Keratinocyte (primary cell): ENCODE results near the gene TNKS1BP1. TPM values are rescaled to one million over a fixed set of nuclear protein-coding genes. Genes with fewer than 3 reads are reported as not detected.

Experiments used
- DNase-seq: peaks from one replicate; pipeline ENCODE4 v3.0.0-alpha.2; 2011; ENCODE audit warnings: low read depth, missing footprints, low spot score
- FAIRE-seq: peaks from 2 replicates; lab custom pipeline; 2011; peaks lifted over from hg19 to GRCh38; lab: Jason Lieb, UNC
- H2AFZ ChIP-seq: 2 replicates; pipeline ENCODE4 v1.6.0; 2012; ENCODE audit warnings: low read length, control low read depth, inconsistent platforms; ENCODE audit not compliant: control insufficient read depth
- H3K27ac ChIP-seq: 2 replicates; pipeline ENCODE4 v1.5.1; 2011; ENCODE audit warnings: low read length; ENCODE audit not compliant: control insufficient read depth, insufficient read depth
- H3K27me3 ChIP-seq: 3 replicates; pipeline ENCODE4 v1.6.0; 2011; ENCODE audit warnings: low read length; ENCODE audit not compliant: control insufficient read depth, insufficient read depth; ENCODE audit errors: extremely low read depth
- H3K36me3 ChIP-seq, 2 experiments: 2 replicates in 1 of 2; 3 replicates in 1 of 2; pipeline ENCODE4 v1.5.1; 2011; ENCODE audit warnings: low read length in 2 of 2, mild to moderate bottlenecking in 1 of 2; ENCODE audit not compliant: control insufficient read depth in 2 of 2, insufficient read depth in 2 of 2; ENCODE audit errors: extremely low read depth in 1 of 2
- H3K4me1 ChIP-seq: 3 replicates; pipeline ENCODE4 v1.5.1; 2011; ENCODE audit warnings: low read length; ENCODE audit not compliant: control insufficient read depth, insufficient read depth; ENCODE audit errors: extremely low read depth
- H3K4me2 ChIP-seq: 3 replicates; pipeline ENCODE4 v1.6.0; 2011; ENCODE audit warnings: low read depth, low read length; ENCODE audit not compliant: control insufficient read depth, insufficient read depth; ENCODE audit errors: extremely low read depth
- H3K4me3 ChIP-seq, 3 experiments: fragments of 200-600 bp in 1 of 3; sonication (generic) in 1 of 3; 2 replicates in 2 of 3; 3 replicates in 1 of 3; pipeline ENCODE4 v1.5.1; 2011 to 2016; ENCODE audit warnings: low read length in 3 of 3, mild to moderate bottlenecking in 3 of 3, control low read depth in 2 of 3, inconsistent platforms in 1 of 3, low read depth in 1 of 3, mixed read lengths in 1 of 3, mixed run types in 1 of 3, moderate library complexity in 1 of 3; ENCODE audit not compliant: control insufficient read depth in 2 of 3, insufficient read depth in 2 of 3; ENCODE audit errors: extremely low read depth in 1 of 3
- H3K79me2 ChIP-seq: 2 replicates; pipeline ENCODE4 v1.6.0; 2012; ENCODE audit warnings: low read length; ENCODE audit not compliant: control insufficient read depth, insufficient read depth
- H3K9ac ChIP-seq: 3 replicates; pipeline ENCODE4 v1.6.0; 2011; ENCODE audit warnings: low read length; ENCODE audit not compliant: control insufficient read depth, insufficient read depth; ENCODE audit errors: extremely low read depth
- H3K9me1 ChIP-seq: 3 replicates; pipeline ENCODE4 v1.6.0; 2011; ENCODE audit warnings: low read length; ENCODE audit not compliant: control insufficient read depth, insufficient read depth; ENCODE audit errors: extremely low read depth
- H3K9me3 ChIP-seq: 2 replicates; pipeline ENCODE4 v1.5.1; 2012; ENCODE audit warnings: low read depth, low read length; ENCODE audit not compliant: control insufficient read depth
- H4K20me1 ChIP-seq: 3 replicates; pipeline ENCODE4 v1.6.0; 2011; ENCODE audit warnings: low read length; ENCODE audit not compliant: control insufficient read depth, insufficient read depth; ENCODE audit errors: extremely low read depth
- EZH2 ChIP-seq: IDR thresholded peaks from one replicate; pipeline ENCODE4 v1.6.1; 2012; ENCODE audit warnings: inconsistent platforms, mild to moderate bottlenecking, low read length, moderate library complexity
- dilution Hi-C: fragments of 300-500 bp; cut with MboI; formaldehyde crosslinking; loops from one replicate; pipeline ENCODE4 v1.7.0; 2020; ENCODE audit warnings: low sequenced_read_pairs; ENCODE audit not compliant: extremely low pct_ligation_motif_present
- polyA plus RNA-seq, 5 experiments: library from polyadenylated mRNA; depleted of rRNA in 3 of 5; stranded (reverse) in 3 of 5; stranded (forward) in 1 of 5; unstranded in 1 of 5; fragments of >200 nt; gene quantifications; 1 replicate in 1 of 5; 2 replicates in 3 of 5; 3 replicates in 1 of 5; pipeline versions ENCODE4 v1.2.1 to v1.2.3, GENCODE V29; 2011 to 2012; ENCODE audit warnings: missing spikeins in 2 of 5, low read depth in 1 of 5, low replicate concordance in 1 of 5
- TF ChIP-seq, protein P1 (sequence below), 3 experiments: IDR thresholded peaks in 1 of 3; conservative IDR thresholded peaks in 1 of 3; optimal IDR thresholded peaks in 1 of 3; 2 replicates in 2 of 3; 3 replicates in 1 of 3; pipeline versions ENCODE3 to v1.5.1; 2011; ENCODE audit warnings: low read length in 3 of 3, mild to moderate bottlenecking in 3 of 3, moderate library complexity in 2 of 3, control low read depth in 1 of 3, inconsistent platforms in 1 of 3; ENCODE audit not compliant: insufficient read depth in 2 of 3; ENCODE audit errors: extremely low read depth in 1 of 3

Gene TNKS1BP1
- polyA plus RNA-seq, 1 donor (not counting 4 experiments of a cell fraction or from before 2014, with no cell fraction given): 88.3 TPM

- H3K9ac ChIP-seq: no peak overlapping the region
- dilution Hi-C loops: loop anchor here (25.0 kb wide), 1 partner anchor 439 kb away; no protein-coding TSS in a partner anchor
- no peak overlapping the region for H3K4me2 ChIP-seq
- no peak for TF ChIP-seq EZH2
- TF ChIP-seq, protein P1, sequence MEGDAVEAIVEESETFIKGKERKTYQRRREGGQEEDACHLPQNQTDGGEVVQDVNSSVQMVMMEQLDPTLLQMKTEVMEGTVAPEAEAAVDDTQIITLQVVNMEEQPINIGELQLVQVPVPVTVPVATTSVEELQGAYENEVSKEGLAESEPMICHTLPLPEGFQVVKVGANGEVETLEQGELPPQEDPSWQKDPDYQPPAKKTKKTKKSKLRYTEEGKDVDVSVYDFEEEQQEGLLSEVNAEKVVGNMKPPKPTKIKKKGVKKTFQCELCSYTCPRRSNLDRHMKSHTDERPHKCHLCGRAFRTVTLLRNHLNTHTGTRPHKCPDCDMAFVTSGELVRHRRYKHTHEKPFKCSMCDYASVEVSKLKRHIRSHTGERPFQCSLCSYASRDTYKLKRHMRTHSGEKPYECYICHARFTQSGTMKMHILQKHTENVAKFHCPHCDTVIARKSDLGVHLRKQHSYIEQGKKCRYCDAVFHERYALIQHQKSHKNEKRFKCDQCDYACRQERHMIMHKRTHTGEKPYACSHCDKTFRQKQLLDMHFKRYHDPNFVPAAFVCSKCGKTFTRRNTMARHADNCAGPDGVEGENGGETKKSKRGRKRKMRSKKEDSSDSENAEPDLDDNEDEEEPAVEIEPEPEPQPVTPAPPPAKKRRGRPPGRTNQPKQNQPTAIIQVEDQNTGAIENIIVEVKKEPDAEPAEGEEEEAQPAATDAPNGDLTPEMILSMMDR (optimal IDR thresholded peaks at IDR 0.05 in 1 of 3, IDR thresholded peaks at IDR 0.05 in 1 of 3, conservative IDR thresholded peaks at IDR 0.05 in 1 of 3; ENCODE audit: extremely low read depth in 1 of 3, insufficient read depth in 2 of 3, low read length in 3 of 3): no peak
- H3K4me1 ChIP-seq: peaks cover 40% of the 10 kb centered on the region
- no peak overlapping the region for H3K4me3 ChIP-seq
- H3K9me1 ChIP-seq: no peaks in the 10 kb centered on the region
- H3K79me2 ChIP-seq: no peaks in the 10 kb centered on the region
- H3K27me3 ChIP-seq: no peaks in the 10 kb centered on the region
- no peak overlapping the region for H3K27ac ChIP-seq
- H4K20me1 ChIP-seq: no peaks in the 10 kb centered on the region
- no peaks in the 10 kb centered on the region for H3K9me3 ChIP-seq
- DNase-seq: no peak
- no peaks in the 10 kb centered on the region for H3K36me3 ChIP-seq
- H2AFZ ChIP-seq: no peak overlapping the region
- no peak for FAIRE-seq
Observed at GRCh38 chr11:57276169-57276970, 48.4 kb downstream of the TNKS1BP1 start.

DNA sequence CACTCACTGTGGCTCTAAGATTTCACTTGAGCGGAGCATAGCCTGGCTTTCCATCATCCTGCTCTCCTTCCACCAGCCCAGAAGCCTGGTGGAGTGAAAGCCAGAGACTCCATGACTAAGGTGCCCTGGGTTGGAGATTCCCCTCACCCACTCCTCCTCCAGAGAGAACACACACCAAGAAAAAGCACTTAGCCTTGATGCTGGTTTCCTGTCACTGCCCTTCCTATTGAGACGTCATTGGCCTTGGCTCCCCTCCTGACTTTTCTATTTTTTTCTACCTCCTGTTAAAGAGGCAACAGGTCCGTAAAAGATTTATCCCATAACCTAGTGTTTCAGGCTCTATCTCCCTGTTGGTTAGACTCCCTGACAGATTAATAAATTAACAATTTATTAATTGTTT is 49.2 kb downstream of the TNKS1BP1 start:
- no peaks in the 10 kb centered on the region for H4K20me1 ChIP-seq
- no peak overlapping the region for H3K4me2 ChIP-seq
- H3K27me3 ChIP-seq: no peaks in the 10 kb centered on the region
- no peak for TF ChIP-seq EZH2
- TF ChIP-seq, protein P1 (optimal IDR thresholded peaks at IDR 0.05 in 1 of 3, IDR thresholded peaks at IDR 0.05 in 1 of 3, conservative IDR thresholded peaks at IDR 0.05 in 1 of 3; ENCODE audit: extremely low read depth in 1 of 3, insufficient read depth in 2 of 3, low read length in 3 of 3): no peak
- H3K4me1 ChIP-seq: peaks cover 40% of the 10 kb centered on the region
- H3K36me3 ChIP-seq: no peaks in the 10 kb centered on the region
- DNase-seq: no peak
- no peak overlapping the region for H3K9ac ChIP-seq
- no peak overlapping the region for H3K27ac ChIP-seq
- no peak overlapping the region for H2AFZ ChIP-seq
- H3K9me1 ChIP-seq: no peaks in the 10 kb centered on the region
- H3K9me3 ChIP-seq: no peaks in the 10 kb centered on the region
- no peaks in the 10 kb centered on the region for H3K79me2 ChIP-seq
- no peak for FAIRE-seq
- no peak overlapping the region for H3K4me3 ChIP-seq
- dilution Hi-C loops: loop anchor here (25.0 kb wide), 1 partner anchor 438 kb away; no protein-coding TSS in a partner anchor
